NCI-H1092 treated with DMSO at 0.1 percent for 48 hours (cell line): Measurements from ENCODE around the gene RSPO1.
"Not testable (repeated sequence)": the region's sequence is repeated elsewhere in the genome, so short reads cannot be mapped to it uniquely, and the experiment has no call there.

Source experiments
- DNase-seq: peaks from one replicate; lab custom pipeline; 2025; lab: John Stamatoyannopoulos, UW

RSPO1 gene, protein sequence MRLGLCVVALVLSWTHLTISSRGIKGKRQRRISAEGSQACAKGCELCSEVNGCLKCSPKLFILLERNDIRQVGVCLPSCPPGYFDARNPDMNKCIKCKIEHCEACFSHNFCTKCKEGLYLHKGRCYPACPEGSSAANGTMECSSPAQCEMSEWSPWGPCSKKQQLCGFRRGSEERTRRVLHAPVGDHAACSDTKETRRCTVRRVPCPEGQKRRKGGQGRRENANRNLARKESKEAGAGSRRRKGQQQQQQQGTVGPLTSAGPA

DNA sequence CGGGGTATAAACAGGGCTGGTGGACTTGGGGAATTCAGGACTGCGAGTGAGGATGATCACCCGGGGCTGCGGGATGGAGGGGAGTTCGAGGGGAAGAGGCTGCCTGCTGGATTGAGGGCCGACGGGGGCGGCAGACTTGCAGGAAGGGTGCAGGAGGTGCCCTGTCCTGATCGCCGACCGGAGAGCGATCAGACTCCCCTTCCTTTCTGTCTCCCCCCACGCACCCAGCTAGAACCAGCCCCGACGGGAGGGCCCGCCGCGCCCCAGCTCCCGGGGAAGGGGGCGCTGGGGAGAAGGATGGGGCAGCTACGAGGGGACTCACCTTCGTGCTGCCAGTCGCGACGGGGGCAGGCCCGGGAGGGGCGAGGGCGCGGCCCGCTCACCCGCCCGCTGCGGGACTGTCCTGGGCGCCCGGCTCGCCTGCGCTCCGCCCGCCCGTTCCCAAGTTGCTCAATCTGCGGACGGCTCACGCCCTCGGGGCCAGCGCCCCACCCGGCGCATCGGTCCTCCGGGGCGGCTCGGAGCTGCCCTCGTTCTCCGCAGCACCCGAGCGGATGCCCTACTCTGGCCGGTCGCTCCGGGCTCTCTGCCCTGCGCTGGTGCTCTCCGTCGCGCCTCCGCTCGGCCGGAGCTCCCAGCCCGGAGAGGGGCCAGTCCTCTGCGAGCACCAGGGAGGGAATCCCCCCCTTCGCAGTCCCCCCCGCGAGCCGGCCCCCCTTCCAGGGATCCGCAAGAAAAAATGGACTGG lies at the start of gene RSPO1:
Gene RSPO1 (minus strand): TSS at position 649 of the 748 bp plus-strand sequence. CDS start 5,231 bp downstream, outside the sequence.
- DNase-seq, result no peak

DNA sequence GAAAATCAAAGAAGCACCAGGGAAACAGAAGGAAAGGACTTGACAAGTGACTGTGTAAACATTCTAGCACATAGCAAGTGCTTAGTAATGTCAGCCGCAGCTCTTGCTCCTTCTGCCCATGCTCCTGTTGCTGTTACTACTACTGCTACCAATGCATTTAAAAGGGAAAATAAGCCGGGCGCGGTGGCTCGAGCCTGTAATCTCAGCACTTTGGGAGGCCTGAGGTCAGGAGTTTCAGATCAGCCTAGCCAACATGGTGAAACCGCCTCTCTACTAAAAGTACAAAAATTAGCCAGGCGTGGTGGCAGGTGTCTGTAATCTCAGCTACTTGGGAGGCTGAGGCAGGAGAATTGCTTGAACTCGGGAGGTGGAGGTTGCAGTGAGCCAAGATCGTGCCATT lies 49.5 kb upstream of the RSPO1 start:
- DNase-seq, result not testable (repeated sequence)

DNA sequence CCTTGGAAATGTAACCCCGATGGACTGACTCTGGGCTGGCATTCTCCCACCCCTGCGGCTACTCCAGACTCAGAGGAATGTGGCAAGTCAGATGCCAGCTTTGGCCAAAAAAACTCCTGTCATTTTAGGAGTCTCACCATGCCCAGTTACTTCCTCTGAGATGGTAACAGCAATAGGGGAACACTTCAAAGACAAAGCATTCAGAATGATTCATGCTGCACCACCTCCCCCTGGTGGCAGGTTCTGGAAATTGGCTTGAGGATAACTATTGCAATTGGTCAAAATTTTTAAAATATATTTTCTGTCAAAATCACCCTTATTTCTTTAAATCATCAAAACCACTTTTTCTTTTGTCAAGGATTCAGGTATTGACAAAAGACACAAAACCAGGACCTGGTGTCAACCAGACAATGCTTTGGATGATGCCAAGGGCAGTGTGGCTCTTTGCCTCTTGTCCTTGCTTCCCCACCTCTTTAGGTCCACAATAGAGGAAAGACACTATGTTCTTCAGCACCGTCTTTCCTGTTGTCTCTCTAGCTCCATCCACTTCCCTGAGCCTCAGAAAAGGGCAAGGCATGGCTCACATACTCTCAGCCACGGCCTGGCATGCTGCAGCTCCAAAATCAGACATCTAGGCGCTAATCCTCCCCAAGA lies 47.8 kb upstream of the RSPO1 start:
- DNase-seq, result peak; percentile 41

DNA sequence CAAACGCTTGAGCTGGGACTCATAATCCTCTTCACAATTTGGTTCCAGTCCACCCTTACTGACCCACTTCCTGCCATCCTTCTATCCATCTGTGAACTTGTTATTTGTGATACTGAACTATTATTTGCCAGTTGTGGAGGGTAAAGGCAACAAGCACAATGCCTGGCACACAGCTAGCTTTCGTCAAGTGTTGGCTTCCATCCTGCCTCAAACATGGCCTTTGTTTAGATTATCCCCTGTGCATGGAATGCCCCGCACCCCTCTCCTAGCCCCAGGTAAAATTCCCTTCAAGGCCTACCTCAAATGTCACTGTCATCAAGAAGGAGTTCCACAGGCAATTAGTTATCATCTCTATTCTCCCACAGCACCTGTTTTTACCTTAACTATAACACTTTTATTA lies 46.2 kb upstream of the RSPO1 start:
- no peak for DNase-seq

DNA sequence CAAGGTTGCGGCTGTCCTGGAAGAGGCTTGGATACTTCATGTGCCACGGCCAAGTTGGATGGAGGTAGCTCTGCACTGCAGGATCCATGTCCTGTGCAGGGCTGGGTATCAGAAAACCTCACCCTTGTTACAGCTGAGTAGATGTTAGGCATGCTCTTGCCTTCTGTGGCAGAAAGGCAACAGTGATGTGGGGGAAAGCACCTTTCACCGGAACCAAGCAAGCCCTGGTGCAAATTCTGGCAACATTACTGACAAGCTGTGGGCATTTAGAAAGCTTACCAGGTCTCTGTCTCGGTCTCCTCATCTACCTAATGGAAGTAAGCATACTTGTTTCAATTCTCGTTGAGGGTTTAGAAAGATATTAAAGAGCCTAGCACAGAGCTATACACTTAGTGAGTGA lies 43.1 kb upstream of the RSPO1 start:
- no peak for DNase-seq

DNA sequence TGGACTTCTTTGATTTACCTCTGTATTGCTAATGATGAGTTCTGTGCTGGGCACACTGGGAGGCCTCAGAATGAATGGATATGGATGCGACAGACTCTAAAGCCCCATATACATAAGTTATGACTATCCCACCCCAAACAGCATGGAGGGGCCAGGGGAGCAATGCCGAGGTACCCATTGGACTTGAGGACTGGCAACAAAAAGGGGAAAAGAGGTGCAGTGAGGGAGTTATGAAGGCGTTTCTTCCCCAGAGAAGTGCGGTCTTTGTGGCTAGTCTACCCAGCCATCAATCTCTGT lies 42.4 kb upstream of the RSPO1 start:
- no peak for DNase-seq

DNA sequence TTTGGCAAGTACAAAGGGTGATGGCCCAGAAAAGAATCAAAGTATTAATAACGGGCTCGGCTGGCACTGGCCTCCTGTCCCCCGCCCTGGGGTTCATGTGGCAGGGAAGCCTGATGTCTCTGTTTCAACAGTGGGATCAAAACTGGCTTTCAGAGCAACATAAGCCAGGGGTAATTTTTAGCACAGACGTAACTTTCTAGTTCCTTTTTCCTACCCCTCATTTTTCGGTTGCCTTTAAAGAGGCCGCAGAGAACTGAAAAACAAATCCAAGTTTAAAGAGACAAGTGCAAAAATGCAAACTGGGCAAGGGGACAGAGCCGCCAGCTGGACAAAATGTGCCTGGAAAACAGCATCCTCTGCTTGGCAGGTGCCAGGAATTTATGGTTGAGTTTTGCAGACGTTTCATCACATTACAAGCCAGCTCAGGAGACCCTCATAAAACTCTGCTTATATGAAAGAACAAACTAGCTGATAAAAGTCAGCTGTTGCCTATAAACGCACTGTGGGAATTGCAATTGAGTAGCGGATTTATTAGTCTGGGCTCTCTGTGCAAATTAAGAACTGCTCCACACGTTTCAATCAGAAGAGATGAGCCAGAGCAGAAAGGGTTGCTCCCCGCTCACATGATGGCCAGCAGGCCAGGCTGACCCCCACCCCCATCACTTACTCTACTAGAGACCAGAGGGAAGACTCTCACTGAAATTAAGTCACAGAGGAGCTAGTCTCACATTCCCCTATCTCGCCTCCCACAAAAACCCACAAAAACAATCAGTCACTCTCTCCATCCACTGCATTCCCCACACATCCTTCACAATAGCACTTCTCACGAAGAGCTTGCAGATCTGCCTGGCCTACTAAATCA lies 41.8 kb upstream of the RSPO1 start:
- DNase-seq, result no peak

DNA sequence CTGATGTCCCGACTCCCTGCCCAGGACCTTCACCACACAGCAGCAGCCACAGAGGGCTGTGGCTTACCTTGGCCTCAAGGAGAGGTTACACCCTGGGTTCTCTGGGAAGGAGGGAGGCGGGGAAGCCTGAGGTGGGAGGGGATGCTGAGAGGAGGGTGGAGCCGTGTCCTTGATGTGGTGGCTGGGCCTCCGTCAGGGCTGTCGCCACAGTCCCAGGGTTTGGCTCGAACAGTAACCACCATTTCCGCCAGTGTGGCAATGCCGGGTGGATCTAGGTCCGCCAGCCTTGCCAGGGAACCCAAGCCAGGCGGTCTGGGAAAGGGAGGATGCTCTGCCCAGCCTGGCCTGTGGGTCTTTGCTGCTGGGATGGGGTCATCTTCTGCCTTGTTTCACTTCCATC lies 39.2 kb upstream of the RSPO1 start:
- no peak for DNase-seq

DNA sequence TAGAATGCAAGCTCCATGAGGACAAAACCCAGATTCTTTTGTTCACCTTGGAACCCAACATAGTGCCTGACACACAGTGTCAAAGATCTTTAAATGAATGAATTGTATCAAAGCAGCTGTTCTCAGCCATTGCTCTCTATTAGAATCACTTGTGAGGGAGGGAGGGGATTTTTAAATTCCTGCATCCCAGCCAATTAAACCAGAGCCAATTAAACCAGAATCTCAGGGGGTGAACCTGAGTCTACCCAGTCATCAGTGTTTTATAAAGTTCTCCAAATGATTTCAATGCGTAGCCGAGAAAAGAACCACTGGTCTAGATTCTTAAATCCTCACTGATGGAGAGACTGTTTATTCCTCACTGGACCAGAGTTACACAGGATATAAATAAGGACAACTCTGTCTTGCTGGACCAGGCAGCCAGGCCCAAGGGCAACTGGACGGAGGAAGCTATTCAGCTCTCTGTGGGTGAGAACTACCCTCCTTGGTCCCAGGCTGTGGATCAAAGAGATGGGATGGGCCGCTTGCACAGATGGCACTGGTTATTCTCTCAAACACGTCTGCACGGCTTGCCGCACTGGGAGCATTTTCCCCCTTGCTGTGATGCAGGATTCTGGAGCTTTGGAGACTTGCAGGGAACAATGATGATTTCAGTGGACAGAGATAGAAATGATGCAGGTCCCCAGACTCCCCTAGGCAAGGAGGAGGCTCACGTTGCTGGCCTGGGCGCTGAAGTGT lies 37.6 kb upstream of the RSPO1 start:
- DNase-seq, result no peak

DNA sequence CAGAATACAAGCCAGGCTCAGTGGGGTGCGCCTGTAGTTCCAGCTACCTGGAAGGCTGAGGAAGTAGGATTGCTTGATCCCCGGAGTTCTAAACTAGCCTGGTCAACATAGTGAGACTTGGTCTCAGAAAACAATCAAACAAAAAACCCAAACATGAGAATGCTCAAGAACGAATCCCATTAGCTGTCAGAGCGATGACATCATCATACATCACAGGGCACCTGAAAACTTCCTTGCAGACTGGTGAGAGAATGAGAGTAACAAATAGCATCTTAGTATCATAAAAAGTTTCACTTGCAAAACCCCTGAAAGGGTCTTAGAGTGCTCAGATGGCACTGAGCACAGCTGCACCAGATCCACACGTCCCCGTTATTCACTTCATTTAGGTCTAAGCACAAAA lies 36.6 kb upstream of the RSPO1 start:
- DNase-seq, result no peak

DNA sequence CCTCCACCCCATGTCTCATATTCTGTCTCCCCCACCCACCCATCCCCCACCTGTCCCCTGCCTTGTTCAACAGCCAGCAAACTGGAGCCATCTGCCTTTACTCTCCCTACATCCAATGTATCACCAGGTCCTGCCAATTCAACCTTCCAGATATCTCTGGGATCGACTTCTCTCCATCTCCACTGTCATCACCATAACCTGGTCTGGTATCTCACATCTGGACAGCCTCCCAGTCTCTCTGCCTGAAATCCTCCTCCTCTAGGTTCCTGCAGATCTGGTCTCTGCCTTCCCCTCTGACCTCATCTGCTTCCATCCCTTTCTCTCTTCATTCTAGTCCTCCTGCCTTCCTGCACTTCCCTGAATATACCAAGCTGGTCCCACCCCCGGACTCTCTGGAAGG lies 35.4 kb upstream of the RSPO1 start:
- no peak for DNase-seq

DNA sequence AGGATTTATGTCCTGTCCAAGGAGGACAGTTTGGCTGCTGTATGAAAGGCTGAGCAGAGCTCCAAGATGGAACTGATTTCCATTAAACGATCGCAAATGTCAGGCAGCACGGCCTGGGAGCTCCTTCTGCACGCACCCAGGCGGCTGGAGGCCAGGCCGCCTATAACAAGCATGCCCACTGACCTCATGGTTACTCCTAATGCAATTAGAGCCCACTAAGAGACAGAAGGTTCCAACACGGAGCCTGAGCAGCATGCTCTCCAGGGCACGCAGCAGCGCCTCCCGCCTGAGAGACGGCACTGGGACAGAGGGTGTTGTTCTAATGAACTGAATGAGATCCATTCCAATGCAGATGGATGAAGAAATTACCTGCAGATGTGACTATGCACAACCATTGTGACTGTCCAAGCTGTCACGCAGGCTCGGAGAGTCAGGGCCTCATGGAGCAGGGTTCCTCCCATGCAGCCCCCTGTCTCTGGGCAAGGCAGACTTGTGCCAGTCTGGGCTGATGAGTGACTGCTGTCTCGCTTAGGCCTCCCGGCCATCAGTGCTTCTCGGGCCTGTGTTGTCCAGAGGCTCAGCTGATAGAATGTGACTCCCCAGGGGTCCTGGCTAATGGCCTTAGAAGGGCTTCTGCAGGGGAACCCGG lies 32.5 kb upstream of the RSPO1 start:
- no peak for DNase-seq

DNA sequence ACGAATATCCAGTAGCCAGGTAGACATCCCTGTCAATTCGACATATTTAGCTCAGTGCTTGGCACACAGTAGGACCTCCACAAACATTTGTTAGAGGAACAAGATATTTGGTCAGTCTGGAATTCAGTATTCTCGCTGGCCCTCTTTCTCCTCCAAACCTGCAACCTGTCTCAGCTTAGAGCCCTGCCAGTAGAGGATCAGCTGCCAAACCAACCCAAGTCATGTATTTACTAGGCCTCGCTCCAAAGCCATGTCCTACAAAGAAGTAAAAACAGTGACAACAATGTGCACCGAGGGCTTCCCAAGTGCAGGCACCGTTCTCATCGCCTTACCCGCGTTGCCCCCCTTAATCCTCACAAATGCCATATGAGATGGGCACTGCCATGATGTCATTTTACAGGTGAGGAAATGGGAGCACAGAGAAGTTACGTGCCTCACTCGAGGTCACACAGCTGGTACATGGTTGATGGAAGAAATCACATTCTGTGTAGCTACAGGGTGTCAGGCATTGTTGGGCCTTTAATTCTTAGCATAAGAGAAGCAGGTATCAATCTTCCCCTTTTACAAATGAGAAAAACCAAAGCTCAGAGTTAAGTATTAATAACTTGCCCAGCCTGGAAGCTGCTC lies 31.7 kb upstream of the RSPO1 start:
- DNase-seq, result no peak

DNA sequence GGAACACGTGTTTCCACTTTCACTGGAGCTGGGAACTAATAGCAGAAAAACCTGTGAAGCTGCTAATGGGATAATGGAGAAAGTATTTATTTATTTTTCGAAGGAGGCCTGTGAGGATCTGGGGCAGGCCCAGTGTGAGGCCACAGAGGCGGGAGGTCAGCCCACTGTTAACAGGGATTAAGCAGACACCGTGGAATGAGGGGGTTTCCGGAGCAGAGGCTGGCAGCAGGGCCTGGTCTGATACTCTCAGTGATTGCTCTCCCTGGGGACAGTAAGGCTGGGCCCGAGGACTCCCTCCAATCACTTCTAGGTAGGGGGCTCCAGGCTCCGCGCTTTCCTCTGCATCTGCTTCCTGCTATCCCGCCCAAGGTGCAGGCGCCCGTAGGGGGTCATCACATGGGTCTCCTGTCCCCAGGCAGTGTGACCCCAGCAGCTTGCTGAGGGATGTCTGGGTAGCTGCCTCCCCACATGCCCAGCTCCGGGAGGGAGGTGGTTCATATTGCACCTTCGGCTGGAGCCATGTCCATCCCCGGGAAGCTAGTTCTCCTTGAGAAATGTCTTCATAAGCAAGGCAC lies 28.8 kb upstream of the RSPO1 start:
- no peak for DNase-seq

DNA sequence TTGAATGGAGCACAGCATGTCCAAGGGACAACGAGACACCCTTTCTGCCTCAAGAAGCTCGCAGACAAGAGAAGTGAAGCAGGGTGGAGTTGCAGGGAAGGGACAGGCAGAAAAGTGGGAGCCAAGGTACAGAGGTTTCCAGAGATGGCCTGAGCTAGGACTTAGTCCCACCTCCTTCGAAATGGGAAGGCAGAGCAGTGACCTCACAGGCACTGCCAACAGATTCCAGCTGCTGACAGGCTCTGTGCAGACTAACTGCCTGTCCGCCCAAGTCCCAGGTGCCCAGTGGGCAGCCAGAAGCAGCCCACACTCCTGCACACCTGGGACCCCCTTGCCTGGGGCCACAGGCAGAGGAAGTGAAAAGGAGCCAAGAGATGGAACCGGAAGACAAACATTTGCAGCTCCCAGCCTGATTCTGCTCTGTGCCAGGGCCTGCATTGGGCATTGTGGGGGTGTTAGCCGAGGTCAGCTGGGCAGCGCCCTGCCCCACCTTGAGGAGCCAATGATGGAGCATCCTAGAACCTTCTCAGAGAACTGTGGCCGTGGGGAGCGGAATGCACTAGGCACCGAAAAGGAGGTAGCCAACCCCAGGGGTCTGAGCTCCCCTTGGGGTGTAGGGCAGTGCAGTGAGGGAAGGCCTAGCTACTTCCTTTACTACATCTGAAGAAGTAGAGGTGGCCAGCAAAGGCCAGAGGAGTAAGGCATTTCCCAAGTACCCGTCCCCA lies 27.5 kb upstream of the RSPO1 start:
- no peak for DNase-seq

DNA sequence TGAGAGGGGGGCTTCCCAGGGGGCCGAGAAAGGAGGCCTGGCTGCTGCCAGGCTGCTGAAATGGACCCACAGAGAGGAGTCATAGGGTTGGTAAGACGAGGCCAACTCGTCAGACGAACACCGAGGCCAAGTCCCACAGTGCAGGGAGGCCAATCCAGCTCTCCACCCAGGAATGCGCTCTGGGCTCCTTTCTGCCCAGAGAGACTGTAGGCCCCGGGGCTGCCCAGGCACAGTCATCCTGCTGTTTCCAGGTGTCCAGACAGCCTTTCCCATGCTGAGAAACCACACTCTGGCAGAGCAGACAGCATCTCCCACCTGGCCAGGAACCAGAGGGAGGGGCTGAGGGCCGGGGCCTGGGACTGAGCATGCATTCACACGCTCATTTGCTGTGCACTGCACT lies 26.7 kb upstream of the RSPO1 start:
- no peak for DNase-seq

DNA sequence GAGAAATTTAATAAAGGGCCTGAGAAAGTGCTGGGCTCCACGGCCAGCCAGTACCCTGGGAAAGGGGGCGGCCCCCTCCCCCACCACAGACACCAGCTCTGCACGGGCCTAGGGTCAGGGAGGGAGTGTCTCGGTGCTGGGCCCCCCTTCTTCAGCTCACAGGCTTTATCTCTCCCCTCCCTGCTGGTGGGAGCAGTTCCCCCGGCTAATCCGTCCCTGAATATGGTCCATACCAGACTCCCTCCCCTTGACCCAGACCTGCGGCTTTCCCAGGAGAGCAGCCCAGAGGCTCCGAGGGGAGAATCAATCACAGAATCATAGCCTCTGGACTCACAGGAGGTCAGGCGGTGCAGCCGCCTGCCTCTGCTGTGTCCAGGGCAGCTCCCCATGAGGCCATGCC lies 26.0 kb upstream of the RSPO1 start:
- DNase-seq, result no peak

DNA sequence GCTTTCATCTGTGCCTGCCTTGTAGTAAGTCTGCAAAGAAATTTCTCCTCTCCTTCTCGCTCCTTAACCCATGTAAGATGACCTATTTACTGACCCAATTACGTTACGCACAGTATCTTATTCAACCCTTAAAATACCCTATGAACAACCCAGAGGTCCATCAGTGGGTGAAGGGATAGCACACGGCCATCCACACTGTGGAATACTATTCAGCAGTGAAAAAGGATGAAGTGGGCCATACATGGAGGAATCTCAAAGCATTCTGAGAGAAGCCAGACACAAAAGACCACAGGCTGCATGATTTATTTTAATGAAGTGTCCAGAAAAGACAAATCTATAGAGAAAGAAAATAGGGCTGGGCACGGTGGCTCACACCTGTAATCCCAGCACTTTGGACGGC lies 23.8 kb upstream of the RSPO1 start:
- DNase-seq, result no peak

DNA sequence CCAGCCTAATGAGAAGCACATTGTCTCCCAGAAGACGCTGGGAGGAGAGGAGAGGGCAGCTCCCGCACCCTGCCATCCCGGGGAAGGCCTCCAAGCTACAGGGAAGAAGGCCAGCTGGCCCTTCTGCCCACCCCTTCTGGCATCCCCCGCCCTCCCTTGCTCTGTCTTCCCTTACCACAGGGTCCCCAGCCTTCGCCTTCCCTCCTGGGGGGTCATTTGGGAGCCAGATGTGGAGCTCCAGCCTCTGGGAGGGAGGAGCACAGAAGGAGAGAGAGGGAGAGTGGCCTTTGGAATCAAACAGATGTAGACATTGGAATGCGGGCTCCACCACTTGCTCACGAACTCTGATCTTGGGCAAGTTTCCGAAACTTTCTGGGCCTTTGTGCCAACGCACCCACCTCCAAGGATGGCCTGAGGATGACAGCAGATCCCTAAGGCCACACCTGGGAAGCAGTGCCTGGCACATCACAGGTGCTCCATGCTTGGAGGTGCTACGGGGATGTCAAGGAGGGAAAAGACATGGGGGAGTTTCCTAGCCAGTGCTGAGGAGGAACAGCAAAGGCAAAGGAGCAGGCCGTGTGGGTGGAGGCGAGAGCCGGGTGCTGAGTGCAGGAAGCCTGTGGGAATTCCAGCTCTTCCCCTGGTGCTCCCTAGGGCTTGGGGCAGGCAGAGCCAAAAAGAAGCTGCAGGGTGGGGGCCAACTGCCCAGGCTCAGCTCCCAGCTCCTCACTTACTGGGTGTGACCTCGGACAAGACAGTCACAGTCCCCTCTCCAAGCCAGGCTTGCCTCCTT lies 23.1 kb upstream of the RSPO1 start:
- no peak for DNase-seq
